ENCODE results near the gene CDH4. TPM values are rescaled to one million over a fixed set of nuclear protein-coding genes. Genes with fewer than 3 reads are reported as not detected.
"Not testable (repeated sequence)": the region's sequence is repeated elsewhere in the genome, so short reads cannot be mapped to it uniquely, and the experiment has no call there.

CDH4 gene
- polyA plus RNA-seq, 5 donors, result 3.6 to 8.1 (median 4.7) TPM

DNA sequence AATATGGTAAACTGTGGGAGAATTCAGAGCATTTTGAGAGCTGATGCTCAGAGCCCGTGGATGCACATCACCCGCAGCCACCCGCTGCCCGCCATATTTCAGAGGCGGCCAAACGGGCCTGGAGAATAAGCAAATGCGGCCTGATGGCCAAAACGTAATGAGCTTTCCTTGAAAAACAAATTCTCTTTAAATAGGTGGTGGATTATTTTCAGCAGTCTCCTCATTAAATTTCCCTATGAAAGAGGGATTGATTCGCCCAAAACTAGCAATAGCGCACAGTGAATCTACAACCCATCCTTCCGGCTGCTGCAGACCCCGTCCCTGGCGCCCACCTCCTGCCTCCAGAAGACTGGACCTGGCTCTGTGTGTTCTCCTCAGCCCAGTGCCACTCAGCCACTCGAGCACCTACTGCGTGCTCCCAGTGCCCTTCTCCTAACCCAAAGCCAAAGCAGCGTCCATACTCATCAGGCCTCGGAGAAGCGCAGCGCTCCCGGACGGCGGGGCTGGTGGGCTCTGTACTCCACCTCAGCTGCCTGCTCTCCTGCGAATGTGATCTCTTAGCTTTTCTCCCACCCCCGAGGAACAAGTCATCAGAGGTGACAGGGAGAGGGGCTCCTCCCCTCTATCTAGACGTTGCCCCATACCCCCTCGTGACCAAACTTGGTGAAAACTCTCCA is 588.9 kb downstream of the CDH4 start:
- no peak for DNase-seq

DNA sequence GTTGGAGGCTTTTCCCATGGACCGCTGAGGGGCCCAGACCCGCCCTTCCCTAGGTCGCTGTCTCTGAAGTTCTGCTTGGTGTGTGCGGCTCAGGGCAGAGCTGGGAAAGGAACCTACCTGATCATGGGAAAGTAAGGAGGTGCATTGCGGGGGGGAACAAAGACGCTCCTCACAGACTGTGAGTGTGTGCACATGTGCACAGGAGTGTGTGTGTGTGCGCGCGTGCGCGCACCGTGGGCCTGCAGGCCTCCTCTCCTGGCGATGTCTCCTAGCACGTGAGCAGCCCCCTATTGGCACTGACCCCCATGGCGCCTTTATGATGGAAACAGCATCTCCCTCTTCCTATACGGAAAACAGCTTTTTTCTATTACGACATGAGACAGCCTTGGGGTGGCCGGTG is 589.5 kb downstream of the CDH4 start:
- DNase-seq, result no peak

DNA sequence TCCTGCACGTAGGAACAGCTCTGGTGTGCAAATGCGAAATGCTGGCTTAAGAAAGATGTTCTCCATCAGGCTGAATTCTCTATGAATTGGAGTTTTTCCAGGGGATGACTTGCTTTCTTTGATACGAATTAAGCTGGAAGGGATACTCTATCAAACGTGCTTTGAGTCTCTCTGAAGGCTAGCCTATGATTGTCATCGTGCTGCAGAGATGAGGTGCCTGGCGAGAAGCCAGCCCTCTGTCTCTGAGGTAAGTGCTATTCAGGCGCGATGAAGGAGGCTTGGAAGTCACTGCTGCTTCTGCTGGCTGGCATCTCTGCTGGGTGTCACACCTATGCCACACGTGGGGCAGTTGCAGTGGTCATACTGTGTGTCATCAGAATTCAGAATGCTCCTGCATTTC is 589.9 kb downstream of the CDH4 start:
- DNase-seq, result no peak

DNA sequence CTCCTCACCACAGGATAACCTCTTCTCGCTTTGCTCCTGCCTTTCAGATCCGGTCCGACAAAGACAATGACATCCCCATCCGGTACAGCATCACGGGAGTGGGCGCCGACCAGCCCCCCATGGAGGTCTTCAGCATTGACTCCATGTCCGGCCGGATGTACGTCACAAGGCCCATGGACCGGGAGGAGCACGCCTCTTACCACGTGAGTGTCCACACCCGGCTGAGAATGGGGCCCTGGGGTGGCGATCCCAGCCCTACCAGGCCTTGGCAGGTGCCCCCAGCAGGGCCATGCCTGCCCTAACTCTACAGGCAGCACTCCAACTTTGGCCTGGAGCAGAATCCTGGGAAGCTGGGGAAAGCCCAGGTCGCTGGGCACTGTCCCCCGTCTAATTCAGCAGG is 592.6 kb downstream of the CDH4 start:
- no peak for DNase-seq

DNA sequence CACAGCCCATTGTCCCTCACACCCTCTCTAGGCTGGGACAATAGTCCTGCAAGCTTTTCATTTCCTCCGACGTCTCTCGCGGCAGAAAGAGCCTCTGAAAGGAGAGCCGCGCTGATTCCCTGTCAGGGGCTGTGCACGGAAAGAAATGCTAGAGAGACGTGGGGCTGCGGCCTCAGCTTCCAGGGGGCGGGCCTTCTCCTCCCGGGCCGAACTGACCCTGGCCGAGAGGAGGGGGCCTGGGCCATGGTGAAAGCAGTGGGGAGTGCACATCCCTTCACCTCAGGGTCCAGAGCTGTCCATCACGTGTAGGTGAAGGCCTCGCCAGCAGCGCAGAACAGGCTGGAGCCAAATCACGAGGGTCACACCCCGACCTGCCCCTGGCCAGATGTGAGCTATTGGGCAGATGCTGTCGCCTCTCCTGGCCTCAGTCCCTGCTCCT is 593.2 kb downstream of the CDH4 start:
- DNase-seq, result no peak

DNA sequence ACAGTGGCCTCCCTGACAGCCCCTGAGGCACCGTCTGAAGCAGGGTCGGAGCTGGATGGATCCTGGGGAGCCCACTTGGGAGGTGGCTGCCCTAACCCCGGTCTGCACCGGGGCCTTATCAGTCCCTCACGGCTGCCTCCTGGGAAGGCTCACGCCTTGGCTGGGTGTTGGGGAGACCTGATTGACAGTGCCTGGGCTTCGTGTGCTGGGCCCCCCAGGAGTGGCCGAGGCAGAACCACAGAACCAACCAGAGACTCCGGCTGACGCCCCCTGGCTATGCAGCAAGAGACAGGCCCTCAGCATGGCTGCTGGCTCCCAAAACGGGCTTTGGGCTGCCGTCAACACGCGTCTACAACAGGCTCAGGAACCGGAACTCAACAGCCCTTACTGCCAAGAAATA is 594.0 kb downstream of the CDH4 start:
- DNase-seq, result no peak

DNA sequence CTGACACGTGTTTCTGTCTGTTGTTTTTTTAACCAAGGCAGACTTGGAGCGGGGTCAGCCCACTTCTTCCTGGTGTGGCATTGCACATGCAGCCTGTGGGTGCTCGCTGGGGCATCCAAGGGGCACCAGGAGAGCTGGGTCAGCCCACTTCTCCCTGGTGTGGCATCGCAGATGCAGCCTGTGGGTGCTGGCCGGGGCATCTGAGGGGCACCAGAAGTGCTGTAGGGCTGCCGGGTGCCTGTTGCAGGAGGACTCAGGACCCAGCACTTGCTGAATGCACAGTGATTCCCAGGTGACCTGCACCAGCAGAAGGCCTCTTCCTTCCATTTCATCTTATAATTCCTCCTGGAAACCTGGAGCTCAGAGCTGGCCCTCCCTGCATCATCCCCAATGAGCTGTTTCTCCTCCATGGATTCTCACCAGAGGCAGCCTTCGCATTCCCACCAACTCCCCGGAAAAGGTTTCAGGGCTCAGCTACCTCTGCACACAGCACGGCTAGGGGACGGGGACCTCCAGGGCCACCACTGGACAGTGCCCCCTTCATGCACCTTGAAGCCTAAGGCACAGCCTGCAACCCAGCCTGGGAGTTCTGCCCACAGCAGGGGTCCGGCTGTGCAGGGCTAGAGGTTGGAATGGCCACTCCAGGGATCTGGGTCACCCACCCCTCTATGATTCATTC is 594.8 kb downstream of the CDH4 start:
- DNase-seq, result no peak

DNA sequence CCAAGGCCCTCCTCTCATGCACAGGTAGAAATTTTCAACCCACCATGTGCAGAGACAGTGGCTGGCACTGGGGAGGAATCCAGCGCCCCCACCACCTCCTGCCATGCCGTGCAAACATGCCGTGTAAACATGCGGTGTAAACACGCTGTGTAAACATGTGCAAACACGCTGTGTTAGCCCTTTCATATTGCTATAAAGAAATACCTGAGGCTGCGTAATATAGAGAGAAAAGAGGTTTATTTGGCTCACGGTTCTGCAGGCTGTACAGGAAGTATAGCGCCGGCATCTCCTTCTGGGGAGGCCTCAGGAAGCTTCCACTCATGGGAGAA is 595.3 kb downstream of the CDH4 start:
- DNase-seq, result no peak

DNA sequence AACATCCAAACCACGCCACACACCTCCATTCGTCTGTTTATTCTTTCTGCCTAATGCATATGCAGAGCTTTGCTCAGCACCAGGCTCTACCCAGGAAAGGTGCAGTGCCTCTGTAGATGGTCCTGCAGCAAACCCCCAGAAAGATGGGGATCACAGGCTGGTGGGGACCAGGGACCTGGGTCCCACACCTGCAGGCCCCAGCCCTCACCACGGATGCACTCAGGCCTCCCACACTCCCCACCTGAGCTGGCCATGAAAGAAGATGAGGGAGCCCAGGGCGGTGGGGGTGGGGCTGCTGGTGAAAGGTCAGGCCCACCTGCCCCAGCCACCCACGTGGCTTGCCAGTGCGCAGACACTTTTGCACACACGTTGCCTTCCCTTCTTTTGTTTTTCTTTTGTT is 595.9 kb downstream of the CDH4 start:
- no peak for DNase-seq

DNA sequence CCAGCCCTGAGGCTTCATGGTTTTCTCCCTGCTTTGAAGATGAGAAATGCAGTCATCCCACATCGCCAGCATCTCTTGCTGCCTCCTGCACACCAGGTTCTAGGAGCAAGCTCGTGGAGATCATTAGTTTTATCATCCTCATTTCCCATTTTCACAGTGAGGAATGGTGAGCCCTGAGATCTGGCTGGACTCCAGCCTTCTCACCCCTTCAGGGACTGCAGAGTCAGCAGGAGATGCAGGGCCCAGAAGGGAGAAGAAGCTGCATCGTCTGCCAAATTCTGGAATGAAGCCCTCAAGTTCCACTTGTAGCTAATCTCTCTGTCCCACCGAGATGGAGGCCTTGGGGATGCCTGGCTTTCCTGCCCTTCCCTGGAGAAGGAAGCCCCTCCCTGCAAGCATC is 596.8 kb downstream of the CDH4 start:
- no peak for DNase-seq

DNA sequence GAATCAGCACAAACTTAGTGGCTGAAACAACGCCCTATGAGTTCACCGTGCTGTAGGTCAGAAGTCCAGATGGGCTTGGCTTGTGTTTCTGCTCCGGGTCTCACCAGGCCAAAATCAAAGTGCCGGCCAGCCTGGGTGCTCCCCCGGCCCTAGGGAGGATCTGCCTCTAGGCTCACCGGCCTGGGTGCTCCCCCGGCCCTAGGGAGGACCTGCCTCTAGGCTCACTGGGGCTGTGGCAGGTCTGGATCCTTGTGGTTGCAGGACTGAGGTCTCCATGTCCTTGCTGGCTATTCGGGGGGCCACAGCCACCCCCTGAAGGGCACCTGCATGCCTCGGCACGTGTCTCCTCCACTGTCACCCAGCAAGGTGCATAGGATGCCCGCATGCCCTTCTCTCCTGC is 597.3 kb downstream of the CDH4 start:
- no peak for DNase-seq

DNA sequence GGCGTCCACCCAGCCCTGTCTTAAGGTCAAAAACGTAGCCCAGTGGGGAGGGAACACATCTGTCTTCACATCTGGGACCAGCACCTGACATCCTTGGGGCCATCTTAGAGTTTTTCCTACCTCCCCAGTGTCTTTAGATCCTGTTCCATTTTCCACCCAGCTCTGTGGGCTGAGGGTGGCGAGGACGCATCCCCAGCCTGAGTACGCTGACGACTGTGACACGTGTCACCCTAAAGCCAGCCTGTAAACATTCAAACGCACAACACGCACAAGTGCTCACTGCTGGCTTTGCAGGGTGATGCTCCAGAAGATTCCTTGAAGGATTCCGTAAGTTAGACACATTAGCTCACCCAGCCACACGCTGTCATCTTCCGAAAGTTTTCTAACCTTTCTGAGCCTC is 597.8 kb downstream of the CDH4 start:
- DNase-seq, result no peak

DNA sequence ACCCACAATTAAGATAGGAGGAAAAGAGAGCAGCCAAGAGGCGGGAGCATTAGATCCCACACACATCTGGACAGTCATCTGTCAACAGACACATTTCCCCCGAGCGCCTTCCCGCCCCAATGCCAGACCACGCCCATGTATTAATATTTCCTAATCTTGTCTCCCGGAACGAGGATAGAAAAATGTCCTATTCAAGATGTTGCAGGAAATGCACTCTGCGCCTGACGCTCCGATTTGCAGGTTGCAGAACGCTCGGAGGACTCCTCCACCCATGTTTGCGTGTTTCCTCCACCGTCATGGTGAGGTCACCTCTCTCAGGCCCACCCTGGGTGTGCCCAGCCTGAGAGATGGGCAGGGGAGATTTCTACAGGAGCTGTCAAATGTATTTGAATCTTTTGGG is 598.4 kb downstream of the CDH4 start:
- peak; percentile 14 to 31 for DNase-seq

DNA sequence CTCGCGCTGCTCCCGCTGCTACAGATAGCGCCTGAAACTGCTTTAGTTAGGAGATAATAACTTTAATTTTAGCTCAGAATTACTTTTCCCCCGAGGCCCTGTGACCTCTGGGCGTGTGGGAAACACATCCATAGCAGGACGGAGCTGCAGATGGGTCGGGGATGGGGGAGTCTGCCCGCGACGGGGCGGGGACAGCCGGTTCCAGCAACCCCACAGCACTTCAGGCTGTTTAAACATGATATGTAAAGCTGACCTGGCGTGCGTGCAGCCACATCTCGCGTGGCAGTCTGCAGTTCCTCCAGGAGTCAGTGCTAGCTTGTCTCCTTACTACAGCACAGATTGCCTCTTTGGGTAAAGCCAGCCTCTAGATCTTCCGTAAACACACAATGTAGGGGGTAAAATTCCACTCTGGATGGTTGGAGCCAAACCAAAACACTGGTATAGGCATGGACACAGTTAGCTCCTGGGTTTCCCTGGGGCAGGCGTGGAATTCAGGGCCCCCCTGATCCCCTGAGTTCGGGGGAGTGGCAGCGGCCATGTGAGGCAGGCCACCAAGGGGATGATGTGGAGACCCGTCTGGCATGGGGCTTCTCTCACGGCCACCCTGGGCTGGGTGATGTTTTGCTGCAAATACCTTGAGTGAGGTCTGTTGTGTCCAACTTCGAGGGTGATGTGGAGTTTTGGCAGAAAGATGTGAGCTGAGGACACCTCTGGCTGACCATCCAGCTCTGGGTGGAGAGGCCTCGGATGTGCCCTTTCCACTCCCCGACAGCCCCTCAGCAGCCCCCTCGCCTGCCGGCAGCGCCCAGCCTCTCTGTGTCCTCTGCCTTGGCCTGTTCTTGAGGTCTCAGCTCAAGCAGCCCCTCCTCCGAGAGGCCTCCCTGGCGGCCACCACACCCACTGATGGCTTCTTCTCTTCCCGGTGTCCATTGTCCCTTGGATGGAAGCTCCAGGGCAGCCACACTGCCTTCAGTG is 599.2 kb downstream of the CDH4 start:
- no peak for DNase-seq

DNA sequence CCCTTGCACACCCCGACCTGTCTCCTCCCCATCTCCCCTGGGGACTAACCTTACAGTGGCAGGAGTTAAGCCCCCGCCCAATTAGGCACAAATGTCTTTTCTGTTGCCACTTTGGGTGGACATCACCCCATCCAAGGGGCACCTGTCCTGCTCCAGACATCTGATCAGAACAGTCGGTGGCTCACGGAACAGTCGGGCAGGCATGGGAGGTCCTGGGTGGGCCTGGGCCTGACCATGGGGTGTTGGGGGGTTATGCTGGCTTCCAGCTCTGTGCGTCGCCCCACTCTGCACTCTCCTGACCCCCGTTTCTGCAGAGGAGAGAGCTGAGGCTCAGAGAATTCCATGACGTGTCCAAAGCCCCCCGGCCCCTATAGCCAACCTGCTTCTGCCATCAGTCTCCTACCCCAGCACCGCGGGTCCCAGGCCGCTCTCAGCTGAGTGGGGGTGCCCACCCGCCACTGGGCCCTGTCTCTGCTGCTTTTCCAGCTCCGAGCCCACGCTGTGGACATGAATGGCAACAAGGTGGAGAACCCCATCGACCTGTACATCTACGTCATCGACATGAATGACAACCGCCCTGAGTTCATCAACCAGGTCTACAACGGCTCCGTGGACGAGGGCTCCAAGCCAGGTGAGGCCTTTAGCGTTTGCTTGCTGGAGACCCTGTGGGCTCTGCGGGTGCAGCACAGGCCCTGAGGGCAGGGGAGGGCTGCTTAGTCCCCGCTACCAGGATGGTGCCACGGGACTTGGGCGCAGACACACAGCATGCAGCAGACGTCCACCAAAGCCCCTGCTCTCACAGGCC is 600.4 kb downstream of the CDH4 start:
- no peak for DNase-seq

DNA sequence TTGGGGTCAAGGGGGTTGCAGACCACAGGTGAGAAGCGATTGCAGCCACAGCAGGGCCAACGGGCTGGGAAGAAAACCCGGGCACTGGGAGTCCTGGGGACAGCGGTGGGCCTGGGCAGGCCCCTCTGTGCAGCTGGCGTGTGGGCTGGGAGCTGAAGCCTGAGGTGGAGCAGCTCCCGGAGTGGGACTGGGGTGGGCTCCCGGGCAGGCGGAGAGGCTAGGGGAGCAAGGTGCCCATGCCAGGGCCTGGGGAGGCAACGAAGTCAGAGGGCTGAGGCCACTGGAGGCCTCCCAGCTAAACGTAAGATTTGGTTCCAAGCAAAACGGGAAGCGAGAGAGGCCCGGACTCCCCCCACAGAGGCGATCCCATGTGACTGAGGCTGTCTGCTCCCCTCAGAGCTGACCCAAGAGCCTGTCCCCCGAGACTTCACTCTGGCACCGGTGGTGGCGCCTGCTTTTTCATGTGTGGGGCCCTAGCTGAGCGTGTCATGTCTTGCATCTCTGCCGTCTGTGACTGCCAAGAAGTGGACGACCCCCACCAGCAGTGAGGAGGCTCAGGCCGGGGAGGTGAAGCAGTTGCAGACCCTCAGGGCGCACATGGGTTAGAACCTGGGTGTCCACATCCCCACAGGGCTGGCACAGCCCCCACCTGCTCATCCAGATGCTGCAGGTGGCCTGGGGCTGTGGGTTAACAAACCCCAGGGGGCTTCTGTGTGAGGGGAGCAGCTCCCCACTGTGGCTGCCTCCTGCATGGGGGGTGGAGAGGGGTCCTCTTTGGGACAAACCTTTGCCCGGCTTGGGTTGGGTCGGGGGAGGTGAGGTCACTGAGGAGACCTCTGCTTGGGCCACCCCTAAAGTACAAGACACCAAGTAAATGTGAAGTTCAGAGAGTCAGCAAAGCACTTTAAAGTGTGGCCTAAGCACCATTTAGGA is 601.3 kb downstream of the CDH4 start:
- DNase-seq, result no peak

DNA sequence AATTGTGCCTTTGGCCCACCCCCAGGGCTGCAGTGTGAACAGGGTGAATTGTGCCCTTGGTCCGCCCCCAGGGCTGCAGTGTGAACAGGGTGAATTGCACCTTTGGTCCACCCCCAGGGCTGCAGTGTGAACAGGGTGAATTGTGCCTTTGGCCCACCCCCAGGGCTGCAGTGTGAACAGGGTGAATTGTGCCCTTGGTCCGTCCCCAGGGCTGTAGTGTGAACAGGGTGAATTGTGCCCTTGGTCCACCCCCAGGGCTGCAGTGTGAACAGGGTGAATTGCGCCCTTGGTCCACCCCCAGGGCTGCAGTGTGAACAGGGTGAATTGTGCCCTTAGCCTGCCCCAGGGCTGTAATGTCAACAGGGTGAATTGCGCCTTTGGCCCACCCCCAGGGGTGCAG is 602.5 kb downstream of the CDH4 start:
- not testable (repeated sequence) for DNase-seq

DNA sequence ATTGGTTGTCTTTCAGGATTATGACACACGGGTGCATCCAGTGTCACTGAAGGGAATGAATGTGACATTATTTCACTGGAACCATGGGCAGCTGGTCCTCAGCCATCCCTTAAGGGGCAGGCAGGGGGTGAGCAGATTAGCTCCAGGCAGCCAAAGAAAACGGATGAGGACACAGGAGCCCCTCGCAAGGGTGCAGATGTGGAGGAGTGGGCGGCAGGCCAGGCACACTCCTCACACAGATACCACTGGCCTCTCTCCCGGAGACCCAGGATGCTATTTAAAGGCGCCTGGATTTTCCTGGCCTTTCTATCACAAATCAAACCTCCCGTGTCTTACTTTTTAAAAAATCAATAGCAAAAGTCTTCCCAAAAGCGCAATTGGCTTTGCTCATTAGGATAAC is 603.2 kb downstream of the CDH4 start:
- no peak for DNase-seq

DNA sequence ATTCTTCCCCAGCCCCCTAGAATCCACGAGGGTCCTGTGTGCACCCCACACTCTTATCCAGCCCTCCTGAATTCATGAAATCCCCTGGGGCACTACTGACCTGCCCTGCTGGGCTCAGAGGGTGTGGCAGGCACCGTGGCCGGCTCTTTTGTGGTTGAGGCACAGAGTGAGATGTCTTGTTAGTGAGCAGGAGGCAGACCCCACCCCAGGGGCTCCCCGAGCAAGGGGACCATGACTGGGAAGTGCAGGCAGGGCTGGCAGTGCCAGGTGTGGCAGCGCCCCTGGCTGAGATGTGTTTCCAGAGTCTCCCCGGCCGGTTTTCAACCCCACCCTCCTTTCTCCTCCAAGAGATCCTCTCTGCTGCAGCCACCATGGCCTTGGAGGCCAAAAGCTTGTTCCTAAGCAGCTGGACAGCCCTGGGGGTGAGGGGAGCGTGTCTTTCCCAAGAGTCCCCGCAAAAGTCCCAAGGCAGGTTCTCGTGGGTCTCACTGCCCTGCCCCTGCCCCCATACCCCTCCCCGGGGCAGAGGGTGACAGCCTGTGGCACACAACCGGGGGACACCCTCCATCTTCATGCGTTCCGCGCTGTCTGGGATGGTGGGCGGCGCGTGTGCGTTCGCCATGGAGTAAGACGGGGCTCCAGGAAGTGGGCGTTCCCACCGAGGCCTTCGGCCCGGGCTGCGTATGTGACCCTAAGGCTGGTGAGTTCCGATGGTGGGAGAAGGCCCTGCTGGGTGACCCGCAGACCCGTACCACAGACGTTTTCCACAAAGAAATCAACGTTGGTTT is 604.8 kb downstream of the CDH4 start:
- DNase-seq, result no peak

DNA sequence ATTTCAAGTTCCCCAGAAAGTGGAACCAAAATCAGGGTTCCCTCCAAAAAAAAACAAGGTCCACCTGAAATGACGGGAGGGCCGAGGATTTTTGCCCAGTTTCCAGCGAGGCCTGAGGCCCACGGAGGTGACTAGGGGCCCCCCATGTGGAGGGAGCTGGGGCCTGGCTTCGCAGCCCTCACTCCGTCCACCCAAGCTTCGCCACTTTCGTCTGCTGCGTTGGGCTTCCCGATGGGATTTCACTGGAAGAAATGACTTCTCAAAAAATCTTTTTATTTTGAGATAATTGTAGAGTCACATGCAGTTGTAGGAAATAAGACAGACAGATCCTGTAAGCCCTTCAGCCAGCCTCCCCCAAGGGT is 605.3 kb downstream of the CDH4 start:
- DNase-seq, result no peak
